ENCODE results near the gene CHST13. TPM values are rescaled to one million over a fixed set of nuclear protein-coding genes. Genes with fewer than 3 reads are reported as not detected.

CHST13 gene
- total RNA-seq, 4 donors from 2014 or later, result 2.8 to 2.9 TPM; not detected in 2

GRCh38 chr3:126485176-126485897 is 38.6 kb upstream of the CHST13 start:
- H3K4me3 ChIP-seq, result no peak overlapping the region
- H3K4me1 ChIP-seq, result peaks cover 0 to 4% (median 0%) of the 10 kb centered on the region in 4 donors
- DNase-seq, result no peak
- TF ChIP-seq POLR2A (IDR thresholded peaks at IDR 0.05), result no peak
- TF ChIP-seq CTCF (IDR thresholded peaks at IDR 0.05), result no peak
- no peaks in the 10 kb centered on the region for H3K27me3 ChIP-seq
- no peaks in the 10 kb centered on the region for H3K9me3 ChIP-seq
- H3K27ac ChIP-seq, result no peak overlapping the region
- no peaks in the 10 kb centered on the region for H3K36me3 ChIP-seq

GRCh38 chr3:126485956-126486355 is 38.0 kb upstream of the CHST13 start:
- Histone ChIP-seq H3K27ac (no peak overlapping the region), H3K4me3 (no peak overlapping the region), H3K36me3 (no peaks in the 10 kb centered on the region), H3K27me3 (no peaks in the 10 kb centered on the region), H3K9me3 (no peaks in the 10 kb centered on the region), H3K4me1 (peaks cover 0 to 4% (median 0%) of the 10 kb centered on the region in 4 donors)
- no peak for DNase-seq
- TF ChIP-seq POLR2A (IDR thresholded peaks at IDR 0.05) (no peak), CTCF (IDR thresholded peaks at IDR 0.05) (no peak)

GRCh38 chr3:126486360-126486847 is 37.6 kb upstream of the CHST13 start:
- H3K4me3 ChIP-seq, result no peak overlapping the region
- H3K4me1 ChIP-seq, result peaks cover 0 to 3% (median 0%) of the 10 kb centered on the region in 4 donors
- no peaks in the 10 kb centered on the region for H3K27me3 ChIP-seq
- DNase-seq, result no peak
- H3K27ac ChIP-seq, result no peak overlapping the region
- no peaks in the 10 kb centered on the region for H3K9me3 ChIP-seq
- no peaks in the 10 kb centered on the region for H3K36me3 ChIP-seq
- TF ChIP-seq CTCF (IDR thresholded peaks at IDR 0.05), result no peak

- Histone ChIP-seq H3K4me3 (no peak overlapping the region), H3K27ac (no peak overlapping the region), H3K36me3 (no peaks in the 10 kb centered on the region), H3K9me3 (no peaks in the 10 kb centered on the region), H3K27me3 (no peaks in the 10 kb centered on the region), H3K4me1 (no peaks in the 10 kb centered on the region)
- TF ChIP-seq CTCF (IDR thresholded peaks at IDR 0.05) (no peak), POLR2A (IDR thresholded peaks at IDR 0.05) (no peak)
- no peak for DNase-seq
Observed at GRCh38 chr3:126487151-126487771, 36.7 kb upstream of the CHST13 start.

GRCh38 chr3:126488185-126488584 is 35.8 kb upstream of the CHST13 start:
- H3K4me3 ChIP-seq, result no peak overlapping the region
- DNase-seq, result no peak
- no peaks in the 10 kb centered on the region for H3K9me3 ChIP-seq
- no peak for TF ChIP-seq CTCF (IDR thresholded peaks at IDR 0.05)
- no peak for TF ChIP-seq POLR2A (IDR thresholded peaks at IDR 0.05)
- H3K27ac ChIP-seq, result no peak overlapping the region
- H3K4me1 ChIP-seq, result no peaks in the 10 kb centered on the region
- no peaks in the 10 kb centered on the region for H3K27me3 ChIP-seq
- H3K36me3 ChIP-seq, result no peaks in the 10 kb centered on the region

Measured in Peyer's patch (tissue), 4 donors.